Fibroblast of lung (primary cell): Measurements from ENCODE around the gene CPT1C. TPM values are rescaled to one million over a fixed set of nuclear protein-coding genes. Genes with fewer than 3 reads are reported as not detected.

ENCODE experiments used
- DNase-seq, 2 donors: peaks; one replicate each; pipeline versions ENCODE4 v3.0.0 to v3.0.0-alpha.2; 2010; ENCODE audit warnings: low read depth in 2 of 2
- H2AFZ ChIP-seq: 2 replicates; pipeline ENCODE4 v1.5.1; 2012; ENCODE audit warnings: low read length, control low read depth, inconsistent platforms
- H3K27ac ChIP-seq: 2 replicates; pipeline ENCODE4 v1.5.1; 2011; ENCODE audit warnings: low read length, control low read depth; ENCODE audit not compliant: insufficient read depth
- H3K27me3 ChIP-seq: 2 replicates; pipeline ENCODE4 v1.5.1; 2011; ENCODE audit warnings: mild to moderate bottlenecking, low read length; ENCODE audit not compliant: control insufficient read depth, insufficient read depth
- H3K36me3 ChIP-seq: 2 replicates; pipeline ENCODE4 v1.5.1; 2011; ENCODE audit warnings: low read length; ENCODE audit not compliant: control insufficient read depth, insufficient read depth
- H3K4me1 ChIP-seq: 2 replicates; pipeline ENCODE4 v1.5.1; 2011; ENCODE audit warnings: low read length; ENCODE audit not compliant: control insufficient read depth, insufficient read depth; ENCODE audit errors: extremely low read depth
- H3K4me2 ChIP-seq: 2 replicates; pipeline ENCODE4 v1.5.1; 2011; ENCODE audit warnings: low read length, control low read depth; ENCODE audit not compliant: insufficient read depth; ENCODE audit errors: extremely low read depth
- H3K4me3 ChIP-seq, 4 experiments: fragments of 200-600 bp in 1 of 4; sonication (generic) in 1 of 4; replicated peaks in 1 of 4; 2 replicates each; pipeline ENCODE4 v1.5.1; 2011 to 2016; ENCODE audit warnings: low read length in 4 of 4, low read depth in 3 of 4, mild to moderate bottlenecking in 3 of 4, control low read depth in 2 of 4, inconsistent platforms in 1 of 4, mixed read lengths in 1 of 4; ENCODE audit not compliant: insufficient read depth in 1 of 4; ENCODE audit errors: control extremely low read depth in 1 of 4
- H3K79me2 ChIP-seq: 2 replicates; pipeline ENCODE4 v1.5.1; 2012; ENCODE audit warnings: mild to moderate bottlenecking, low read length, inconsistent platforms; ENCODE audit not compliant: control insufficient read depth, insufficient read depth
- H3K9ac ChIP-seq: 2 replicates; pipeline ENCODE4 v1.5.1; 2011; ENCODE audit warnings: mild to moderate bottlenecking, low read length, control low read depth; ENCODE audit not compliant: insufficient read depth
- H3K9me3 ChIP-seq: 2 replicates; pipeline ENCODE4 v1.5.1; 2012; ENCODE audit warnings: low read depth, low read length; ENCODE audit not compliant: control insufficient read depth, insufficient read depth
- H4K20me1 ChIP-seq: 2 replicates; pipeline ENCODE4 v1.5.1; 2011; ENCODE audit warnings: low read length; ENCODE audit not compliant: control insufficient read depth, insufficient read depth; ENCODE audit errors: extremely low read depth
- CTCF ChIP-seq, 2 donors: IDR thresholded peaks in 1 of 2; conservative IDR thresholded peaks in 1 of 2; 1 replicate in 1 of 2; 2 replicates in 1 of 2; pipeline ENCODE4 v1.5.1; 2011 to 2012; ENCODE audit warnings: low read length in 2 of 2, control low read depth in 1 of 2, inconsistent platforms in 1 of 2, low read depth in 1 of 2, mild to moderate bottlenecking in 1 of 2
- EZH2 ChIP-seq: IDR thresholded peaks from 2 replicates; pipeline ENCODE4 v1.5.1; 2012; ENCODE audit warnings: low read length, control low read depth, mild to moderate bottlenecking; ENCODE audit errors: missing control alignments
- polyA plus RNA-seq, 2 donors: library from polyadenylated mRNA; depleted of rRNA in 1 of 2; stranded (reverse) in 1 of 2; unstranded in 1 of 2; fragments of >200 nt; gene quantifications; 2 replicates each; pipeline ENCODE4 v1.2.1, GENCODE V29; 2011 to 2012; ENCODE audit warnings: missing spikeins in 1 of 2
- total RNA-seq: library from RNA; depleted of rRNA; stranded (reverse); fragments of >200 nt; gene quantifications from 2 replicates; pipeline ENCODE4 v1.2.1, GENCODE V29; 2014

The CPT1C gene
- total and polyA plus RNA-seq, 2 donors (not counting 1 experiment from before 2014, with no cell fraction given) = 20.0 to 31.2 TPM

GRCh38 chr19:49665036-49665350 lies 25.9 kb upstream of the CPT1C start:
- no peak for DNase-seq
- Histone ChIP-seq H3K79me2 (peaks cover 16% of the 10 kb centered on the region), H3K9ac (peak overlapping the region; percentile 77), H3K4me1 (peaks cover 5% of the 10 kb centered on the region), H3K27me3 (no peaks in the 10 kb centered on the region), H2AFZ (peak overlapping the region; percentile 86), H3K36me3 (peaks cover 13% of the 10 kb centered on the region), H3K9me3 (no peaks in the 10 kb centered on the region), H3K4me2 (peak overlapping the region; percentile 92), H3K4me3 (peak overlapping the region; percentile 77 to 99 (median 90)), H3K27ac (peak overlapping the region; percentile 89), H4K20me1 (no peaks in the 10 kb centered on the region)
- TF ChIP-seq CTCF (conservative IDR thresholded peaks at IDR 0.05 in 1 of 2, IDR thresholded peaks at IDR 0.05 in 1 of 2; ENCODE audit: low read depth in 1 of 2, low read length in 2 of 2) (no peak), EZH2 (no peak)

- H3K79me2 ChIP-seq = peaks cover 16% of the 10 kb centered on the region
- no peaks in the 10 kb centered on the region for H3K27me3 ChIP-seq
- H3K4me3 ChIP-seq = peak within 1 kb of the TSS; percentile 77 to 99 (median 90)
- peak within 1 kb of the TSS; percentile 89 for H3K27ac ChIP-seq
- H3K9me3 ChIP-seq = no peaks in the 10 kb centered on the region
- peak within 1 kb of the TSS; percentile 86 for H2AFZ ChIP-seq
- peak within 1 kb of the TSS; percentile 77 for H3K9ac ChIP-seq
- H3K4me2 ChIP-seq = peak within 1 kb of the TSS; percentile 99
- peak; percentile 90 to 96 for DNase-seq
- TF ChIP-seq CTCF (conservative IDR thresholded peaks at IDR 0.05 in 1 of 2, IDR thresholded peaks at IDR 0.05 in 1 of 2; ENCODE audit: low read depth in 1 of 2, low read length in 2 of 2) = no peak
- no peak for TF ChIP-seq EZH2
- H3K4me1 ChIP-seq = peaks cover 5% of the 10 kb centered on the region
- H4K20me1 ChIP-seq = no peaks in the 10 kb centered on the region
- peaks cover 10% of the 10 kb centered on the region for H3K36me3 ChIP-seq
Observed at GRCh38 chr19:49665351-49666119, 25.4 kb upstream of the CPT1C start, which contains the start of the genes BCL2L12 and IRF3. Gene BCL2L12, plus strand, starts transcription at chr19:49665933. Its CDS starts 760 bp downstream, at chr19:49666693. Gene IRF3, minus strand, starts transcription at chr19:49665857. Its CDS starts 1,019 bp downstream, at chr19:49664838.

- Histone ChIP-seq H3K36me3 (peaks cover 10% of the 10 kb centered on the region), H3K4me3 (peak overlapping the region; percentile 77 to 99 (median 90)), H3K27me3 (no peaks in the 10 kb centered on the region), H3K4me2 (peak overlapping the region; percentile 99), H2AFZ (peak overlapping the region; percentile 26), H3K79me2 (peaks cover 16% of the 10 kb centered on the region), H3K27ac (peak overlapping the region; percentile 89), H3K4me1 (peaks cover 5% of the 10 kb centered on the region), H4K20me1 (no peaks in the 10 kb centered on the region), H3K9ac (peak overlapping the region; percentile 66), H3K9me3 (no peaks in the 10 kb centered on the region)
- DNase-seq = peak in 1 of 2 donors; percentile 39
- TF ChIP-seq EZH2 (no peak), CTCF (conservative IDR thresholded peaks at IDR 0.05 in 1 of 2, IDR thresholded peaks at IDR 0.05 in 1 of 2; ENCODE audit: low read depth in 1 of 2, low read length in 2 of 2) (peak in 1 of 2 donors; percentile 2)
Observed at GRCh38 chr19:49666120-49666444, 24.8 kb upstream of the CPT1C start.
